Neural progenitor cell (in vitro differentiated cells): Measurements from ENCODE around the gene ABO. TPM values are rescaled to one million over a fixed set of nuclear protein-coding genes. Genes with fewer than 3 reads are reported as not detected.

Experiments
- DNase-seq: peaks from one replicate; pipeline ENCODE4 v3.0.0-alpha.2; 2016; ENCODE audit warnings: low spot score
- H2AFZ ChIP-seq: fragments of 200-600 bp; sonication (generic); replicated peaks from 2 replicates; pipeline ENCODE4 v1.6.1; 2016; ENCODE audit warnings: antibody characterized with exemption
- H3F3A ChIP-seq: fragments of 200-600 bp; sonication (generic); 2 replicates; pipeline ENCODE4 v1.6.1; 2016; ENCODE audit warnings: antibody characterized with exemption, low read depth
- H3K27ac ChIP-seq: fragments of 200-600 bp; sonication (generic); 2 replicates; pipeline ENCODE4 v1.5.1; 2016; ENCODE audit warnings: mild to moderate bottlenecking
- H3K27me3 ChIP-seq: fragments of 200-600 bp; sonication (generic); 2 replicates; pipeline ENCODE4 v1.6.1; 2016; ENCODE audit warnings: mild to moderate bottlenecking, moderate library complexity
- H3K36me3 ChIP-seq: fragments of 200-600 bp; sonication (generic); 2 replicates; pipeline ENCODE4 v1.5.1; 2016
- H3K4me1 ChIP-seq: fragments of 200-600 bp; sonication (generic); 2 replicates; pipeline ENCODE4 v1.6.1; 2016; ENCODE audit warnings: mixed run types
- H3K4me2 ChIP-seq: fragments of 200-600 bp; sonication (generic); 2 replicates; pipeline ENCODE4 v1.6.1; 2016
- H3K4me3 ChIP-seq: fragments of 200-600 bp; sonication (generic); 2 replicates; pipeline ENCODE4 v1.5.1; 2016
- H3K79me2 ChIP-seq: fragments of 200-600 bp; sonication (generic); 2 replicates; pipeline ENCODE4 v1.6.1; 2016; ENCODE audit warnings: low read depth
- H3K9ac ChIP-seq: fragments of 200-600 bp; sonication (generic); 2 replicates; pipeline ENCODE4 v1.6.1; 2016
- H3K9me3 ChIP-seq: fragments of 200-600 bp; sonication (generic); 2 replicates; pipeline ENCODE4 v1.5.1; 2016; ENCODE audit warnings: low read depth
- H4K20me1 ChIP-seq: fragments of 200-600 bp; sonication (generic); 2 replicates; pipeline ENCODE4 v1.6.1; 2016; ENCODE audit warnings: low read depth
- H3K27ac Mint-ChIP-seq: 3 replicates; pipeline ENCODE4 v1.8.0; 2021; ENCODE audit warnings: mixed read lengths
- H3K27me3 Mint-ChIP-seq: 2 replicates; pipeline ENCODE4 v1.8.0; 2022; ENCODE audit warnings: low read depth, mild to moderate bottlenecking, inconsistent platforms, moderate library complexity, mixed read lengths; ENCODE audit not compliant: insufficient read depth
- H3K36me3 Mint-ChIP-seq: 3 replicates; pipeline ENCODE4 v1.8.0; 2021; ENCODE audit warnings: mixed read lengths
- H3K4me1 Mint-ChIP-seq: 3 replicates; pipeline ENCODE4 v1.8.0; 2021; ENCODE audit warnings: mixed read lengths
- H3K4me3 Mint-ChIP-seq: 3 replicates; pipeline ENCODE4 v1.8.0; 2021; ENCODE audit warnings: mild to moderate bottlenecking, moderate library complexity, mixed read lengths
- H3K9me3 Mint-ChIP-seq: 3 replicates; pipeline ENCODE4 v1.8.0; 2020; ENCODE audit warnings: mixed read lengths
- EZH2 ChIP-seq: fragments of 200-600 bp; sonication (generic); IDR thresholded peaks from 2 replicates; pipeline ENCODE4 v1.6.1; 2017; ENCODE audit warnings: antibody characterized with exemption, mild to moderate bottlenecking, moderate library complexity
- EZH2phosphoT487 ChIP-seq: fragments of 200-600 bp; sonication (generic); IDR thresholded peaks from 2 replicates; pipeline ENCODE4 v1.6.1; 2017; ENCODE audit warnings: antibody characterized with exemption
- total RNA-seq: library from RNA; depleted of rRNA; stranded (reverse); fragments of >200 nt; gene quantifications from 2 replicates; pipeline ENCODE4 v1.2.3, GENCODE V29; 2015; ENCODE audit warnings: low replicate concordance
- TF ChIP-seq, protein P1 (sequence below): fragments of 200-600 bp; sonication (generic); IDR thresholded peaks from 2 replicates; pipeline ENCODE4 v1.5.1; 2017; ENCODE audit warnings: antibody characterized with exemption, mild to moderate bottlenecking

ABO gene
- total RNA-seq, 1 donor from 2014 or later: not detected

DNA sequence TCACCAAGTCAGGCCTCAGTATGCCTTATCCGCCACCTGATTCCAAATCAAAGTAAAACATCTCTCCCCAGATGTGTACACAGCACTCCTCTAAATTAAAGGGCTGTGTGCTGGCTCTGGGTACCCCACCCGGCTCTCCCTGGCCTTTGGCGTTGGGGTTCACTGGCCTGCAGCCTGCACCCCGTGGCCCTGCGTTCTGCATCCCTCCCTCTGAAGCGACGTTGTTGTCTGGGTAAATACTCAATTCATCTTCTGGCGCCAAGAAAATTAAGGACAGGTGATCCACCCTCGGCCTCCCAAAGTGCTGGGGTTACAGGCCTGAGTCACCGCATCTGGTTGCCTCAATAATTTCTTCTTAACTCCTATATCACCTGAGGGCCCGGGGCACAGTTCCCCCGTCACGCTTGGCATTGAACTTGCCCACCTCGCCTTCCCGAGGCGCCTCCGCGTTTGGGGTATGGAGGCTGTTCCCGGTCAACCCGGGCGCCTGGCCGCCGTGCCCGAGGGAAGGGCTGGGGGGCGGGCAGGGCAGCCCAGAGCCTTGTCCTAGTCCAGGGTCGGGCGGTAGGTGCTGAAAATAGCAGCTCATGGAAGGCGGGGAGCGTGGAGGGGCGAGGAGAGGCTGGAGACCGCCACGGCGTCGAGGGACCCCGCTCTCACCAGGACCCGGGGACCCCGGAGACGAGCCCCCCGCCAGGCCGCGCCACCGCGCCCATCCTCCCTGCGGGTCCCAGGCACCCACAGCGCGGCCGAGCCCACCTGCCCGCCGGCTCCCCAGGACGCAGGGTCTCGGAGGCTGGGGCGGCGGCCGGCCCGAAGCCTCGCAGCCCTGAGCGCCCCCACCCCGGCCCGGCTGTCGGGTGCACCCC is 531 bp downstream of the ABO start:
- H3K4me3 ChIP-seq: peak overlapping the region; percentile 60
- H3K27me3 Mint-ChIP-seq: peaks cover 46% of the 10 kb centered on the region
- H4K20me1 ChIP-seq: no peaks in the 10 kb centered on the region
- H3K4me2 ChIP-seq: peak overlapping the region; percentile 94
- no peaks in the 10 kb centered on the region for H3K4me1 ChIP-seq
- no peaks in the 10 kb centered on the region for H3K36me3 Mint-ChIP-seq
- H3K9me3 ChIP-seq: no peaks in the 10 kb centered on the region
- H3K27ac ChIP-seq: no peak overlapping the region
- H3K4me1 Mint-ChIP-seq: peaks cover 3% of the 10 kb centered on the region
- H2AFZ ChIP-seq: peak overlapping the region; percentile 100
- H3K9me3 Mint-ChIP-seq: peaks cover 5% of the 10 kb centered on the region
- TF ChIP-seq, protein P1, sequence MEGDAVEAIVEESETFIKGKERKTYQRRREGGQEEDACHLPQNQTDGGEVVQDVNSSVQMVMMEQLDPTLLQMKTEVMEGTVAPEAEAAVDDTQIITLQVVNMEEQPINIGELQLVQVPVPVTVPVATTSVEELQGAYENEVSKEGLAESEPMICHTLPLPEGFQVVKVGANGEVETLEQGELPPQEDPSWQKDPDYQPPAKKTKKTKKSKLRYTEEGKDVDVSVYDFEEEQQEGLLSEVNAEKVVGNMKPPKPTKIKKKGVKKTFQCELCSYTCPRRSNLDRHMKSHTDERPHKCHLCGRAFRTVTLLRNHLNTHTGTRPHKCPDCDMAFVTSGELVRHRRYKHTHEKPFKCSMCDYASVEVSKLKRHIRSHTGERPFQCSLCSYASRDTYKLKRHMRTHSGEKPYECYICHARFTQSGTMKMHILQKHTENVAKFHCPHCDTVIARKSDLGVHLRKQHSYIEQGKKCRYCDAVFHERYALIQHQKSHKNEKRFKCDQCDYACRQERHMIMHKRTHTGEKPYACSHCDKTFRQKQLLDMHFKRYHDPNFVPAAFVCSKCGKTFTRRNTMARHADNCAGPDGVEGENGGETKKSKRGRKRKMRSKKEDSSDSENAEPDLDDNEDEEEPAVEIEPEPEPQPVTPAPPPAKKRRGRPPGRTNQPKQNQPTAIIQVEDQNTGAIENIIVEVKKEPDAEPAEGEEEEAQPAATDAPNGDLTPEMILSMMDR: no peak
- TF ChIP-seq EZH2phosphoT487 (no peak), EZH2 (no peak)
- peak overlapping the region; percentile 35 for H3K4me3 Mint-ChIP-seq
- DNase-seq: no peak
- H3K27me3 ChIP-seq: peaks cover 89% of the 10 kb centered on the region
- H3K9ac ChIP-seq: no peak overlapping the region
- no peak overlapping the region for H3K27ac Mint-ChIP-seq
- H3K36me3 ChIP-seq: no peaks in the 10 kb centered on the region
- H3K79me2 ChIP-seq: no peaks in the 10 kb centered on the region
- no peaks in the 10 kb centered on the region for H3F3A ChIP-seq

DNA sequence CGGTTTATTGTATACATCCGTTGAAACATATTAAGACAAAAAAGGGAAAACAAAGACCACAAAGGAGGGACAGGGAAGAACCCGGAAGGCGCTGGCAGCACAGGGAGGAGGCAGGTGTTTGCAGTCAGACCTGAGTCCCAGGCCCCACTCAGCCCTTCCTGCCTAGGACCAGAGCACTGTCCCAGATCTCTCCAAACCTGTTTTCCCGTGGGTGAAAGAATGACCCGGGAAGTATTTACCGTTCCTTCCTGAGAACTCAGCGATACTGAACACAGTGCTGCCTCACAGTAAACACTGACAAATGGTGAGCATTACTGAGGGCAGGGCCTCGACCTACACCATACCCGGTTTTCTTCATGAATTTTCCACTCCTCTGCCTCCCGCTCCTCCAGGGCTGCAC is 1.2 kb downstream of the ABO start:
- peak overlapping the region; percentile 35 for H3K4me3 Mint-ChIP-seq
- H3K27me3 ChIP-seq: peaks cover 89% of the 10 kb centered on the region

DNA sequence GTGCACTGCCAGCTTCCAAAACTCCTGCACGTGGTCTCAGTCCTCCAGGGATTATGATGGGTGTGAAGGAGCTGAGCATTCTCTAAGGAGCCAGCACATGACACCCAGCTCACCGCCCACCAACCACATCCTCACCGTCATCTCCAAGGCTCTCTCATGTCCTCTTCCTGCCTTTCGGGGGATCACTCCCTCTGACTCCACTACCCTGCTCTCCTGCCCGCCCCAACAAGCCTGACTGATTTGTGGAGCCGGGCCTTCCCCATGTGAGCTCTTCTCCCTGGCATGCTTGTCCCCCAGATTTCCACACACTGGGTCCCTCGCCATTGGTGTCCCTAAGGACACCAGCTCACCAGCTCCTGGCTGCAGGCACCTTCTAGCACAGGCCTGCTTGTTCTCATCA is 1.9 kb downstream of the ABO start:
- peaks cover 84% of the 10 kb centered on the region for H3K27me3 ChIP-seq
- H2AFZ ChIP-seq: no peak overlapping the region
- no peak for DNase-seq
- no peaks in the 10 kb centered on the region for H4K20me1 ChIP-seq
- no peaks in the 10 kb centered on the region for H3F3A ChIP-seq
- no peaks in the 10 kb centered on the region for H3K4me1 ChIP-seq
- H3K9ac ChIP-seq: no peak overlapping the region
- Mint-ChIP-seq H3K36me3 (no peaks in the 10 kb centered on the region), H3K9me3 (peaks cover 5% of the 10 kb centered on the region), H3K4me1 (peaks cover 3% of the 10 kb centered on the region), H3K27ac (no peak overlapping the region), H3K4me3 (peak overlapping the region; percentile 11), H3K27me3 (peaks cover 44% of the 10 kb centered on the region)
- no peak overlapping the region for H3K4me2 ChIP-seq
- TF ChIP-seq, protein P1: no peak
- TF ChIP-seq EZH2 (no peak), EZH2phosphoT487 (no peak)
- no peaks in the 10 kb centered on the region for H3K9me3 ChIP-seq
- H3K4me3 ChIP-seq: no peak overlapping the region
- H3K36me3 ChIP-seq: no peaks in the 10 kb centered on the region
- H3K79me2 ChIP-seq: no peaks in the 10 kb centered on the region
- H3K27ac ChIP-seq: no peak overlapping the region

More for the DNA sequence above, 1.2 kb downstream of the ABO start:
- H3K4me1 Mint-ChIP-seq: peaks cover 3% of the 10 kb centered on the region
- no peaks in the 10 kb centered on the region for H3K4me1 ChIP-seq
- H3K9me3 Mint-ChIP-seq: peaks cover 5% of the 10 kb centered on the region
- H3K27ac Mint-ChIP-seq: no peak overlapping the region
- no peaks in the 10 kb centered on the region for H3K36me3 ChIP-seq
- TF ChIP-seq, protein P1: no peak
- no peak for TF ChIP-seq EZH2
- TF ChIP-seq EZH2phosphoT487: no peak
- H3K36me3 Mint-ChIP-seq: no peaks in the 10 kb centered on the region
- DNase-seq: no peak
- no peaks in the 10 kb centered on the region for H3K79me2 ChIP-seq
- no peaks in the 10 kb centered on the region for H4K20me1 ChIP-seq
- H3K9ac ChIP-seq: no peak overlapping the region
- no peak overlapping the region for H3K27ac ChIP-seq
- no peak overlapping the region for H3K4me3 ChIP-seq
- H3K9me3 ChIP-seq: no peaks in the 10 kb centered on the region
- H3K4me2 ChIP-seq: no peak overlapping the region
- H3K27me3 Mint-ChIP-seq: peaks cover 47% of the 10 kb centered on the region
- H2AFZ ChIP-seq: no peak overlapping the region
- H3F3A ChIP-seq: no peaks in the 10 kb centered on the region
